ENCODE data around the gene PKN1. TPM values are rescaled to one million over a fixed set of nuclear protein-coding genes. Genes with fewer than 3 reads are reported as not detected.
"Not testable (repeated sequence)": the region's sequence is repeated elsewhere in the genome, so short reads cannot be mapped to it uniquely, and the experiment has no call there.

PKN1 gene
- total and polyA plus RNA-seq, 7 donors, result 40.7 to 136 (median 69.2) TPM

DNA sequence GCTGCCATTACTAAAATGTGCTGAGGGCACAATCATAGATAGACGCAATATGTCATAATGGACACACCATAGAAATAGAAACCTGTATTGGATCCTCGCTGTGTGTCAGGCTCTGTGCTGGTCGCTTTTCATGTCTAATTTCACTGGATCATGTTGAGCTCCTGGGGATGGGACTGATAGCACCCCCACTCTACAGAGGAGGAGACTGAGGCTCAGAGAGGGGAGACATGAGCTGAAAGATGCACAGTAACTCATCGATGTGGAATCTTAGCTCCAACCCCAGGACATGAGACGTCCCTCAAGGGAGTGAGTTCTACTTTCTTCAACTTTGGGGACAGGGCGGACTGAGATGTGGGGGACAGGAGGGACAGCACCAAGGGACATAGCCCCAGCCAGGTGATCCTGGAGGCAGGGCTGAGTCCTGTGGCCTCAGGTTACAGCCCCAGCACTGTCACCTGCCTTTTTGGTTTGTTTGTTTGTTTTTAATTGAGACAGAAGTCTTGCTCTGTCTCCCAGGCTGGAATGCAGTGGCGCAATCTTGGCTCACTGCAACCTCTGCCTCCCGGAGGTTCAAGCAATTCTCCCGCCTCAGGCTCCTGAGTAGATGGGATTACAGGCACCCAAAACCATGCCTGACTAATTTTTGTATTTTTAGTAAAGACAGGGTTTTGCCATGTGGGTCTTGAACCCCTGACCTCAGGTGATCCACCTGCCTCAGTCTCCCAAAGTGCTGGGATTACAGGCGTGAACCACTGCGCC lies 69.4 kb downstream of the PKN1 start:
- DNase-seq (no peak), ATAC-seq (no peak)
- no peaks in the 10 kb centered on the region for H3K36me3 ChIP-seq (ENCODE audit: insufficient read depth in 1 of 2, low read depth in 1 of 2)
- peaks cover under 1% of the 10 kb centered on the region for H3K4me1 ChIP-seq
- H3K27ac ChIP-seq, result no peak overlapping the region
- no peak overlapping the region for H3K4me3 ChIP-seq
- no peaks in the 10 kb centered on the region for H3K27me3 ChIP-seq (ENCODE audit: insufficient read depth in 3 of 3, low read length in 2 of 3)
- no peaks in the 10 kb centered on the region for H3K9me3 ChIP-seq
- TF ChIP-seq, protein P1, sequence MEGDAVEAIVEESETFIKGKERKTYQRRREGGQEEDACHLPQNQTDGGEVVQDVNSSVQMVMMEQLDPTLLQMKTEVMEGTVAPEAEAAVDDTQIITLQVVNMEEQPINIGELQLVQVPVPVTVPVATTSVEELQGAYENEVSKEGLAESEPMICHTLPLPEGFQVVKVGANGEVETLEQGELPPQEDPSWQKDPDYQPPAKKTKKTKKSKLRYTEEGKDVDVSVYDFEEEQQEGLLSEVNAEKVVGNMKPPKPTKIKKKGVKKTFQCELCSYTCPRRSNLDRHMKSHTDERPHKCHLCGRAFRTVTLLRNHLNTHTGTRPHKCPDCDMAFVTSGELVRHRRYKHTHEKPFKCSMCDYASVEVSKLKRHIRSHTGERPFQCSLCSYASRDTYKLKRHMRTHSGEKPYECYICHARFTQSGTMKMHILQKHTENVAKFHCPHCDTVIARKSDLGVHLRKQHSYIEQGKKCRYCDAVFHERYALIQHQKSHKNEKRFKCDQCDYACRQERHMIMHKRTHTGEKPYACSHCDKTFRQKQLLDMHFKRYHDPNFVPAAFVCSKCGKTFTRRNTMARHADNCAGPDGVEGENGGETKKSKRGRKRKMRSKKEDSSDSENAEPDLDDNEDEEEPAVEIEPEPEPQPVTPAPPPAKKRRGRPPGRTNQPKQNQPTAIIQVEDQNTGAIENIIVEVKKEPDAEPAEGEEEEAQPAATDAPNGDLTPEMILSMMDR (IDR thresholded peaks at IDR 0.05), result no peak
- whole genome bisulfite sequencing, 3 donors, result 74 to 84% (median 75%) methylated on average over 11 of the region's 11 CpGs
- intact Hi-C loops (cut with DNase I), result no loop called here

DNA sequence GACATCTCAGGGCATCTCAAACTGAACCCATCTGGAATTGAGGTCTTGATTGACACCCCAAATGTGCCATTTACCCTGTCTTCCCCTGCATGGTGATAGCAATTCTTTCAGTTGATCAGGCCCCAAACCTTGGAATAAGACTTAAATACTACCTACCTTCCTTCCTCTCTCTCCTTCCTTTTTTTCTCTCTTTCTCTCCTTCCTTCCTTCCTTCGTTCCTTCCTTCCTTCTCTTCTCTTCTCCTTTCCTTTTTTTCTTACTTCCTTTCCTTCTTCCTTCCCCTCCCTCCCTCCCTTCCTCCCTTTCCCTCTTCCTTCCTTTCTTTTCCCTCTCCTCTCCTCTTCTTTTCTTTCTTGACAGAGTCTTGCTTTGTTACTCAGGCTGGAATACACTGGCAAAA lies 70.2 kb downstream of the PKN1 start:
- Histone ChIP-seq H3K27ac (no peak overlapping the region), H3K36me3 (ENCODE audit: insufficient read depth in 1 of 2, low read depth in 1 of 2) (no peaks in the 10 kb centered on the region), H3K27me3 (ENCODE audit: insufficient read depth in 3 of 3, low read length in 2 of 3) (no peaks in the 10 kb centered on the region), H3K4me3 (no peak overlapping the region), H3K9me3 (no peaks in the 10 kb centered on the region), H3K4me1 (no peaks in the 10 kb centered on the region)
- intact Hi-C loops (cut with DNase I), result no loop called here
- WGBS, 3 donors, result 43 to 63% (median 57%) methylated on average over 1 of the region's 1 CpG
- ATAC-seq (no peak), DNase-seq (no peak)
- TF ChIP-seq, protein P1 (IDR thresholded peaks at IDR 0.05), result no peak

DNA sequence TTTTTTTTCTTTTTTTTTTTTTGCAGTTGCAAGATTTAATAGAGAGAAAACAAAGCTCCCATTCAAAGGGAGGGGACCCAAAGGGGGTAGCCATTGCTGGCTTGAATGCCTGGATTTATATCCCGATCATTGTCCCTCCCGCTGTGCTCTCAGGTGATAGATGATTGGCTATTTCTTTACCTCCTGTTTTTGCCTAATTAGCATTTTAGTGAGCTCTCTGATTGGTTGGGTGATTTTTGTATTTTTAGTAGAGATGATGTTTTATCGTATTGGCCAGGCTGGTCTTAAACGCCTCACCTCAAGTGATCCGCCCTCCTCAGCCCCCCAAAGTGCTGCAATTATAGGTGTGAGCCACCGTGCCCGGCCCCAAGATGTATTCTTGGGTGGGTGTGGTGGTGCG lies 71.5 kb downstream of the PKN1 start:
- H3K4me1 ChIP-seq; DNase-seq; H3K9me3 ChIP-seq; intact Hi-C loops (cut with DNase I); H3K4me3 ChIP-seq; H3K36me3 ChIP-seq (ENCODE audit: insufficient read depth in 1 of 2, low read depth in 1 of 2); H3K27ac ChIP-seq; H3K27me3 ChIP-seq (ENCODE audit: insufficient read depth in 3 of 3, low read length in 2 of 3); ATAC-seq: not testable (repeated sequence)
- 89 to 91% (median 89%) methylated on average over 8 of the region's 8 CpGs for WGBS, 3 donors

DNA sequence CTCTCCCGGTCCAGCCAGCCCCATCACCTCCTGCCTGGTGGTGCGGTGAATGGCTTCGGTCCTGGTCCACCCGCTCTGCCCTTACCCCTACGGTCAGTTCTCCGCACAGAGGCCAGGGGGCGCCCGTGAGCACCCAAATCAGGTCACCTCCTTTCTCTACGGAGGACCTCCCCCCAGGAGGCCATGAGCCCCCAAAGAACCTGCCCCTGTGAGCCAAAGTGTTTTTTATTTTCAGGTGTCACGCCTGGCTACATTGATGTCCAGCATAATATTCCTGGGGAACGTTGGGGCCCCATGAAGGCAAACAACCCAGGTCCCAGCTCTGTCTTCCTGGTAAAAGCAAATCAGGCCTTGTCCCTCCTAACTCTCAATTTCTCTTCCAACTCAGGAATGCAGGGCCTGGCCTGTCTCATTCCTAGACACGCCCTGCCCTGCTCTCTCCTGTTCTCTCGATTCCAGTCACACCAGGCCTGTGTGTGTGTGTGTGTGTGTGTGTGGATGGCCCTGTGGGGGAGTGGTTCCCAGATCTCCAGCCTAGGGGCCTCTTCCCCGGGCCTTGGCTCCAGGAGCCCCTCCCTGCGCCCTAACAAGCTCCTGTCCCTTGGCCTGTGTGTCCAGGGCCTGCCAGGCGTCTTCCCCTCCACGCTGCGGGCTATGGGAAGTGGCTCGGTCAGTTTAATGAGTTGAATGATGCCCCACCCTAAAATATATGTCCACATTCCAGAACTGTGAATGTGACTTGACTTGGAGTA lies 72.6 kb downstream of the PKN1 start:
- DNase-seq, result peak; percentile 51 to 72
- 51 to 57% (median 53%) methylated on average over 18 to 19 of the region's 19 CpGs for WGBS, 3 donors
- ATAC-seq, result peak; percentile 45 to 64 (median 46)
- H3K27me3 ChIP-seq (ENCODE audit: insufficient read depth in 3 of 3, low read length in 2 of 3), result no peaks in the 10 kb centered on the region
- peaks cover 10% of the 10 kb centered on the region for H3K4me1 ChIP-seq
- no peak overlapping the region for H3K4me3 ChIP-seq
- TF ChIP-seq, protein P1 (IDR thresholded peaks at IDR 0.05), result peak; percentile 57
- H3K36me3 ChIP-seq (ENCODE audit: insufficient read depth in 1 of 2, low read depth in 1 of 2), result no peaks in the 10 kb centered on the region
- no peak overlapping the region for H3K27ac ChIP-seq
- H3K9me3 ChIP-seq, result no peaks in the 10 kb centered on the region
- intact Hi-C loops (cut with DNase I), result no loop called here
